Measurements from ENCODE around the gene TRNAU1AP. TPM values are rescaled to one million over a fixed set of nuclear protein-coding genes. Genes with fewer than 3 reads are reported as not detected.

Gene TRNAU1AP
- total RNA-seq, 1 experiment from 2014 or later, result 27.2 TPM

Other genes with a start within 250 kb of the TRNAU1AP start
- gene MED18, start 224.0 kb upstream of the TRNAU1AP start, total RNA-seq (2014; rRNA removed), result 10.1 and 13.6 TPM in 2 replicates
- gene PHACTR4, start 183.3 kb upstream of the TRNAU1AP start, total RNA-seq (2014; rRNA removed), result 9.1 and 12.7 TPM in 2 replicates
- gene RCC1, start 47.0 kb upstream of the TRNAU1AP start, total RNA-seq (2014; rRNA removed), result 96.5 and 119 TPM in 2 replicates
- 1.5 and 4.7 TPM in 2 replicates for gene RAB42, start 39.2 kb downstream of the TRNAU1AP start, total RNA-seq (2014; rRNA removed)
- 33.0 and 44.1 TPM in 2 replicates for gene TAF12, start 90.0 kb downstream of the TRNAU1AP start, total RNA-seq (2014; rRNA removed)
- not detected in 2 replicates for gene RNU11, start 95.5 kb downstream of the TRNAU1AP start, total RNA-seq (2014; rRNA removed)
- 5.2 and 10.8 TPM in 2 replicates for gene GMEB1, start 115.7 kb downstream of the TRNAU1AP start, total RNA-seq (2014; rRNA removed)
- gene YTHDF2, start 183.9 kb downstream of the TRNAU1AP start, total RNA-seq (2014; rRNA removed), result 49.8 and 55.0 TPM in 2 replicates